GM15510 (cell line): Measurements from ENCODE around the gene IFRD1.

ENCODE experiments used
- POLR2A ChIP-seq: IDR thresholded peaks from 3 replicates; pipeline ENCODE4 v1.6.1; 2011; ENCODE audit warnings: borderline replicate concordance; ENCODE audit not compliant: insufficient read length; ENCODE audit errors: extremely low read depth

The IFRD1 gene

DNA sequence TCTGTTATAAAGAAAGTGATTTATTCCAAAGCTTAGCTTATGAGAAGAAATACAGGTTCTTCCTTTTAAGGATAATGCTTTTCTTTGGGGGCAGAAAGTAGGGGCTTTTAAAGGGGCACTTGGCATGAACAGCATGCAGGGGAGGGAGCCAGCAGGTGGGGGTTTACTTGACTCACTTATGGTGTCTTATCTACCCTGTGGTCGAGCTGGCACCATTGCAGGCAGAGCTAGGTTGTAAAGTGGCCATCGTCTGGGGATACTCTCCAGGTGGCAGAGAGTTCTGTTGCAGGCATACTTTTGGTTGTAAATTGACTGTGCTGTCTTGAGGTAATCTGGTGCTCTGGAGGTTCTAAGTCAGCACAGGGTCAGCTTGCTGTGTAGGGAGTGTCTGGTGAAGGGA lies 26.3 kb upstream of the IFRD1 start:
- no peak for TF ChIP-seq POLR2A

DNA sequence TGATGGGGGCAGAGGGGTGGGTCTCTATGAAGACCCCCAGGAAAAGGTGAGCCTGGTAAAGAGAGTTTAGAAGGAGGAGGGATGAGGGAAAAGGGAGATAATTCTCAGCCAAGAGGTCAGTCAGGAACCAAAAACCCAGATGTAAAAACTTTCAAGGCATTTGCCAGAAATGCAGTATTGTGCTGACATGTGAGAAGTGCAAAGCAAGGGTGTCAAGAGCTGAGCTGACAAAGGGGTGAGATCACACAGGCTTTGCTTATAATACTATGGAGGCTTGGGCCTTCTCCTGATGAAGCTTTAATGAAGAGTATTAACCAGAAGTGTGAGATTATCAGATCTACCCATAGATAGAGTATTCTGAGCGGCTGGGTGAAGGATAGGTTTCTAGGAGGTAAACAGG lies 22.3 kb upstream of the IFRD1 start:
- TF ChIP-seq POLR2A = no peak

DNA sequence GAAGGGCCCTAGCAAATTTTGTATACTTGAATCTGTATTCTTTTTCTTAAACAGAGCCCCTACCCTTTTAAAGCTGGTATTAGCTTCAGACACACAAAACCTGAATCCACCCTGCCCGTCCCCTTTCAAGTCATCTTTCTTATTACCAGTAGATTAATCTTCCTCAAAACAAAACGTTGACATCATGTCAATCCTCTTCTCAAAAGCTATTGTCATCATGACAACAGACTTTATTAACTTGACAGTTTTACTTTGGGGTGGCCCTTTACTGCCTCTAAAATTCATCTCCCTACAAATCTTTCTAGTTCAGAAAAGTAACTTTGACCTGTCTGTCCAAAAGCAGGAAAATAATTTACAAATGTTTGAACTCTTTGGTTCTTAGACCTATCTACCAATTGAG lies 21.5 kb upstream of the IFRD1 start:
- no peak for TF ChIP-seq POLR2A

DNA sequence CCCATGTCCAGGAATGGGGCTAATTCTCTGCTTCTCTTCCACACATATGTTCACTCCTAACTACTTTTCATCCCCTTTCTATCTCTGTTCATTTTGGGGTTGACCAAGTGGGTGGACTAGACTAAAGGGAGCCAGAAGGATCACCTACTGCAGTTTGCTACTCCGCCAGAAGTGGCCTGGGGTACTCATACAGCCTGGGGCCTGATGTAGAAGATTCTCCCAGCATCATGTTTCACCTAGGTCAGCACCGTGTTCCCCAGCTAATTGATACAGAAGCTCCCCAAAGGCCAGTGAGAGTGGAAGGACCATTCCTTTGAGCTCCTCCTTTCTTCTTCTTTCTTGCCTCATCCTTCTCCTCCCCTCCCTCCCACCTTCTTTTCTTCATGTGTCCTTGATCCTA lies 19.6 kb upstream of the IFRD1 start:
- TF ChIP-seq POLR2A = no peak

DNA sequence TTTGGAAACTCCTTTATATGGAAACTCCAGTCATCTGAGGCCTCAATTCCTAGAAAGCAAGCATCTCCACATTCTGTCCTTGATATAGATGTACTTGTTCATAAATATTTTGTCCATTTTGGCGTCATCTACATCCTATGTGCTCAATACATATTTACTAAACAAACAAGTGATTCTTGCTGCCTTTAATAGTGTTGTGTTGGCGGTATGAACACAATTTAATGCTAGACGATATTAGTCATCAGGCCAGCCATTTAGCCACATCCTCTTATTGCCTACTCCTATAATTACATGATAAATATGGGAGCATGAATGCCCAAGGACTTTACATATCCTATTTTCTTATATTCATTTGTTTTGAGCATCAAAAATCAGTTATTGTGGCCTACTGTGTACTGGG lies 18.5 kb upstream of the IFRD1 start:
- TF ChIP-seq POLR2A = no peak

DNA sequence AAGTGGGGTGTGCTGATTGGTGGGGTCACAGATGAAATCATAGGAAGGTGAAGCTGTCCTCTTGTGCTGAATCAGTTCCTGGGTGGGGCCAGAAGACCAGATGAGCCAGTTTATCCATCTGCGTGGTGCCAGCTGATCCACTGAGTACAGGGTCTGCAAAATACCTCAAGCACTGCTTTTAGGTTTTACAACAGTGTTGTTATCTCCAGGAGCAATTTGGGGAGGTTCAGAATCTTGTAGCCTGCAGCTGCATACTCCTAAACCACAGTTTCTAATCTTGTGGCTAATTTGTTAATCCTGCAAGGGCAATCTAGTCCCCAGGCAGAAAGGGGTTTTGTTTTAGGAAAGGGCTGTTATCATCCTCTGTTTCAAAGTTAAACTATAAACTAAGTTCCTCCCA lies 17.0 kb upstream of the IFRD1 start:
- TF ChIP-seq POLR2A = no peak

DNA sequence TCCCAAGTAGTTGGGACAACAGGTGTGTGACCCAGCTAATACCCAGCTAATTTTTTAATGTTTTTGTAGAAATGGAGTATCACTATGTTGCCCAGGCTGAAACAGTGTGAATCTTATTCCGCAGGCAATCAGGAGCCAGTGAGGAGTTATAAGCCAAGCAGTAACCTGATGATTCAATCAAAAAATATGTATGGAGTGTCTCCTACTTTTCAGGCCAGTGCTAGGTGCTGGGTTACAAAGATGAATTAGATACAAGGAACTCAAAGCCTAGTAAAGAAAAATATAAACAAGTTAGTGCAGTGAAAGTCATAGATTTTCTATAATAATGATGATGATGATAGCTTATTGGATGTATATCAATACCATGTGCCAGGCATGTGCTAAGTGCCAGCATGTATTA lies 13.2 kb upstream of the IFRD1 start:
- TF ChIP-seq POLR2A = no peak

DNA sequence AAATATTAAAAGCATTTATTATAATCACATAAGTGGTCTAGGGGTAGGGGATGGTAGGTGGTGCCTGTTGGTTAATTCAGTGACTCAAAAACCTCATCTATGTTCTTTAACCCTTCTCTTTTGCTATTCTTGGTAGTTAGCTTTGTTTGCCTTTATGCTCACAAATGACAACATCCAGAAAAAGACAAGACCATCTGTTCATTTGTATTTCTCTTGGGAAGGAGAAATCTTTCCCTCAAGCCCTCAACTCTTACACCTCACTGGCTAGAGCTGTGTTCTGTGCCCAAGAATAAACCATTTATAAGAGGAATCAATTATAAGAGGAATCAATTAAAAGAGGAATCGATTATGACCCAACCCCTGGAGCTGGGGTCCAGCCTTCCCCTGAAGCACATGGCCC lies 10.8 kb upstream of the IFRD1 start:
- no peak for TF ChIP-seq POLR2A

DNA sequence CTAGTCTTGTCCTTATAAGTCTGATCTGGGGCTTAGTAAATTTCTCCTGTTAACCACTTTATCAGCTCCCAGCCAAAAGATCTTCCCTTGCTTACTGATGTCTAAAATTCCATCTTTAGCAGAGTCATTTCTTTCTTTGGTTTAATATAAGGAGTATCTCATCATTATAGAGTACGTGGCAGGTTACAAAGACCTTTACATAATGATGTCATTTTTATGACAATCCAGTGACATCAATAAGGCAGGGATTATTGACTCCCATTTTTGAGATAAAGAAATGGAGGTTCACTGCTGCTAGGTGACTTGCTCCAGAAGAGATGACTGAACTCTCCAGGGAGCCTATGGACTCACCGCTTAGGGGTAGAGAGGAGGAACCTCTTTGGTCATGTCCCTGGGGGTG lies 8.1 kb upstream of the IFRD1 start:
- no peak for TF ChIP-seq POLR2A

DNA sequence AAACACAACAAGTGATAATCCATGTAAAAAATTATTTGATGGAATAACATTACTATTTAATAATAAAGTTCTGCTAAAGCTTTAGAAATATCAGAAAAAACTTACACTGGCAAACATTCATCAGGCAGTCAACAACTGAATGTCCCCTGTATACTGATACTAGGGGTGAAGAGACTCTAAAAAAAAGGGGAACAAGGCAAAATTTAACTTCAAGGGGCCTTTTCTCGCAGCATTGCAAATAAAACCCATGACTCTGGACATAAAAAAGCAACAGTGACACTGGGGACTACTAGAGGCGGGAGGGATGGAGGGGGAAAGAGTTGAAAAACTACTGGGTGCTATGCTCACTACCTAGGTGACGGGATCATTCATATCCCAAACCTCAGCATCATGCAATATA lies 5.8 kb upstream of the IFRD1 start:
- TF ChIP-seq POLR2A = no peak

DNA sequence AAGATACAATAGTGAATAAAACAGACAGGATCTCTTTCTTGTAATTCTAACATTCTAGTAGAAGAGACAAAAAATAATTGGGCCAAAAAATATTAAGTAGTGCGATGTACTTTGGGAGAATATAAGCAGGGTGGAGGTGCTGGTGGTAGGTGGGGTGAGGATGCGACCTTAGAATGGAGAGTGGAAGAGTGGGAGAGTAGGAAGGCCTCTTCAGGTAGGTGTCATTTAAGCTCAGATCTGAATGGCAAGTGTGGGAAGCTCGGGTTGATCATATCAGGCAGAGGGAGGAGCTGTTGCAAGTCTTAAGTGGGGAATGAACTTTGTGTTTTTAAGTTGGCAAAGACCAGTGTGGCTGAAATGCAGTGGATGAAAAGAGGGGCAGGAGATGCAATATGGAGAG lies 3.8 kb upstream of the IFRD1 start:
- TF ChIP-seq POLR2A = no peak

DNA sequence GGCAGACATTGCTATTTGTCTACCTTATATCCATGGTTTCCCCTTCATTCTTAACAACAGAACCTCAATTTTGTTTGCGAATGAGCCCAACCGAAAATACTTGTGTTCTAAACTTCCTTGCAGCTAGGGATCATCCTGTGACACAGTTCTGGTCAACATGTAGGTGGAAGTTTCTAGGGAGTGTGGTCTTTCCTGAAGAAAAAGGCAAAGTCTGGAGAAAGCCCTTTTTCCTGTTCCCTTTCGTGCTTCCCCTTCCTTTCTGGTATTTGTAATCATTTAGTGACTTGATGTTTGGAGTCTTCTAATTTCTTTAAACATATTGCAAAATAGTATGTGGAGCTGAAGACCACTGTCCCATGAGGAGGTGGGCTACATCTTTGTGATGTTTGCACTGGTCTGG lies 2.9 kb upstream of the IFRD1 start:
- TF ChIP-seq POLR2A = no peak

DNA sequence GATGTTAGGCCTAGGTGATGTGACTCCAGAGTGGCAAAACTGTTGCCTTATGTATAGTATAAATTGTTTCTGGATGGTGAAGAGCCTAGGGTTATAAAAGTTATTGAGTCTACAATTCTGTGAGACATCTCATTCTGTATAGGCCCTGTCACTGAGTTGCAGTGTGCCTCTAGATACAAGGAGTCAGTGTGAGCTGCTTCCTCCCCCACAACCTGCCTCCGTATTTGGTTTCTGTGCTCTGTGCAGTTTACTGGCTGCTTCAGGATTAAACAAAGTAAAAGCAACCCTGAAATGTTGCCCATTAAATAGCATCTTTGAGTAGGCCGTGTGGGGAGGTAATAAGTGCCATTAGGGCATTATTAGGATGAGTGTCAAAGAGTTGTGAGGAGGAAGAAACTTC lies 1.9 kb upstream of the IFRD1 start:
- TF ChIP-seq POLR2A = no peak

DNA sequence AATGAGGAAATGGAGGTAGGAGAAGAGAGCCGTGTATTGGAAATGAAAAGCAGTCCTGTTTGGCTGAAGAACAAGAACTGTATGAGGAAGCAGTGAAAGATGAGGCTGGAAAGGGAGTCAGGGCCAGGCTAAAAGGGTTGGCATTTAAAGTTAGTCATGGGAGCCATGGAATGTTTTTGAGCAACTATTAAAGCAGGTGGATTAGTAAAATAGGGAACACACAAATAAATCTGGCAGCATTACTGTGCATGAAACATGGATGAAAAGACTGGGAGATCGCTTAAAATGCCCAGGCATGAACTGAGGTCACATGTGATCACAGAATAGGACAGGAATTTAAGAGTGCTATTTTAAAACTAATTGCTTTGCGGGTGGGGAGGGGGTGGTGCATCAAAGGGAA lies 1.4 kb upstream of the IFRD1 start:
- no peak for TF ChIP-seq POLR2A

DNA sequence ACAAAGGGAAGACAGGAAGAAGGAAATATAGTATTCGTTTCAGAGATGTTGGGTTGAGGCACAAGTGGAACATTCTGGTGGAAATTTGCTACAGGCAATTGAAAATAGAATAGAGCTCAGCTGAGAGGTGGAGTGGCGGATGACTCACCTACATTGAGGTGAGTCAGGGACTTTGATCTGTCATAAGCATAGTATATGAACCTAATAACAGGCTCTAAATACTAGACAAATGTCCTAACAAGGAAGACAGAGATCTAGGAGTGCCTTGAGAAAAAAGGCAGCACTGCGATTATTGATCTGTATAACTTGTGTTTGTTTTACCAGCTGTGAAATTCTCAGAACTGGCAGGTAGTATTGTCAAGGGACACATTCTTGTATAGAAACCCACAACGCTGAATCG lies 907 bp upstream of the IFRD1 start:
- no peak for TF ChIP-seq POLR2A

DNA sequence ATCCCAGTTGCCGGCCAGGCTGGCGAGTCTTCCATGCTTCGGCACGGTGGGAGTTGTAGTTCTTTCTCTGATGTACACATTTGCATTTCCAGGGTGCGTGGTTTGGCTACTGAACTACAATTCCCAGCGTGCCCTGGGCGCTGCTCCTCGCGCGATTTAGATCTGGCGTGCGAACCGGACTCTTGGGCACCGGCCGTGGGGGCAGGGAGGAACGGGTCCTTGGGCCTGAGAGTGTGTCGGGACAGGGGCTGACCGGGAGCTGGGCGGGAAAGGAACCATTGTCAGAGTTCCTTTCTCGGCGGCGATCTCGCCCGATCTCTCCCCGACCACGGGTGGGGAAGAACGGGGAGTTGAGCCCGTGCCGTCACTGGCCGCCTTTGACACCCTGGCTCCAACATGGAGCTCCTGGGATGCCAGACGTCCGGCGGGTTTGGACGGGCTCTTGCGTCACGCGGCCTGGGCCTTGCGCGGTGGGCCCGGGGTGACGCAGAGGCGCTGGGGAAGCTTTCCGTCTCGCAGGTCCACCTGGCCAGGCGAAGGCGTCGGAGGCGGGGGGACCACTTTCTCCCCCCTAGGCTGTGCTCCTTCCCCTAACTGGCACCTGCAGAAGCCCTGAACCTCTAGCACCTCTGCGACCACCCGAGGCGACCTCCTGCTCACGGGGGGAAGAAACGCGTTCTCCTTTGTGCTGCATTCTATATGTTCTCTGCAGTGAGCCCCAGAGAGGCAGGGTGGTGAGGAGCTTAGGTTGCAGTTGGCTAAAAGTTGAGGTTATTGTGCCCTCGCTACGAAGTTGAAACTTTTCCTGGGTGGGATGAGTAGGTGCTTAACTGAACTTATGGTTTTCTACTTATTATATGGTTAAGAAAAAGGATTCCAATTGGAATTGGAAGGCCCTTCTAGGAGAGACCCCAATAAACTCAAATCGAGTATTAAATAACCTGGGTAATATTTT lies 824 bp downstream of the IFRD1 start:
- TF ChIP-seq POLR2A = peak; percentile 34
